CD14-positive monocyte (primary cell): ENCODE measurements around the gene GOLT1B. TPM values are rescaled to one million over a fixed set of nuclear protein-coding genes. Genes with fewer than 3 reads are reported as not detected.

ENCODE experiments used
- DNase-seq, 3 donors: peaks; one replicate each; pipeline ENCODE4 v3.0.0-alpha.2; 2011 to 2022
- H2AFZ ChIP-seq: 2 replicates; pipeline ENCODE4 v1.6.0; 2012; ENCODE audit warnings: mild to moderate bottlenecking, low read depth, low read length, inconsistent platforms; ENCODE audit not compliant: insufficient read depth, poor library complexity, severe bottlenecking
- H3K27ac ChIP-seq, 2 donors: 1 replicate in 1 of 2; 2 replicates in 1 of 2; pipeline ENCODE4 v1.5.1; 2012 to 2013; ENCODE audit warnings: low read length in 2 of 2, control low read depth in 1 of 2, inconsistent platforms in 1 of 2, low read depth in 1 of 2, mild to moderate bottlenecking in 1 of 2
- H3K27me3 ChIP-seq, 2 donors: one replicate each; pipeline versions ENCODE4 v1.6.0 to v1.6.1; 2011 to 2013; ENCODE audit warnings: low read length in 2 of 2; ENCODE audit not compliant: control insufficient read depth in 2 of 2, insufficient read depth in 2 of 2
- H3K36me3 ChIP-seq, 2 donors: replicated peaks in 1 of 2; 1 replicate in 1 of 2; 2 replicates in 1 of 2; pipeline versions ENCODE4 v1.5.1 to v1.6.1; 2012 to 2013; ENCODE audit warnings: low read length in 2 of 2, control low read depth in 1 of 2, inconsistent platforms in 1 of 2, mild to moderate bottlenecking in 1 of 2; ENCODE audit not compliant: insufficient read depth in 2 of 2, control insufficient read depth in 1 of 2
- H3K4me1 ChIP-seq, 2 donors: 1 replicate in 1 of 2; 2 replicates in 1 of 2; pipeline versions ENCODE4 v1.5.1 to v1.6.1; 2012 to 2013; ENCODE audit warnings: low read length in 2 of 2, control low read depth in 1 of 2, inconsistent platforms in 1 of 2, mild to moderate bottlenecking in 1 of 2, moderate library complexity in 1 of 2; ENCODE audit not compliant: insufficient read depth in 2 of 2, control insufficient read depth in 1 of 2
- H3K4me2 ChIP-seq: replicated peaks from 2 replicates; pipeline ENCODE3; 2012; ENCODE audit warnings: low read length, moderate library complexity, mild to moderate bottlenecking; ENCODE audit not compliant: poor library complexity, severe bottlenecking; ENCODE audit errors: extremely low read depth
- H3K4me3 ChIP-seq, 3 experiments: fragments of 200-600 bp in 1 of 3; sonication (generic) in 1 of 3; replicated peaks in 1 of 3; 1 replicate in 2 of 3; 2 replicates in 1 of 3; pipeline ENCODE4 v1.5.1; 2011 to 2013; ENCODE audit warnings: low read length in 3 of 3, mild to moderate bottlenecking in 3 of 3, control low read depth in 2 of 3, low read depth in 2 of 3, inconsistent platforms in 1 of 3, moderate library complexity in 1 of 3
- H3K79me2 ChIP-seq: 2 replicates; pipeline ENCODE4 v1.6.0; 2012; ENCODE audit warnings: mild to moderate bottlenecking, control low read depth, inconsistent platforms, low read length, moderate library complexity; ENCODE audit not compliant: insufficient read depth
- H3K9ac ChIP-seq: 2 replicates; pipeline ENCODE4 v1.6.0; 2017; ENCODE audit warnings: low read length, mild to moderate bottlenecking; ENCODE audit not compliant: insufficient read depth, poor library complexity, severe bottlenecking
- H3K9me3 ChIP-seq, 2 donors: replicated peaks in 1 of 2; 1 replicate in 1 of 2; 2 replicates in 1 of 2; pipeline versions ENCODE4 v1.5.1 to v1.6.1; 2012 to 2013; ENCODE audit warnings: low read length in 2 of 2, control low read depth in 1 of 2; ENCODE audit not compliant: control insufficient read depth in 1 of 2, insufficient read depth in 1 of 2
- H4K20me1 ChIP-seq: 2 replicates; pipeline ENCODE4 v1.6.0; 2012; ENCODE audit warnings: mild to moderate bottlenecking, low read length, control low read depth, moderate library complexity; ENCODE audit not compliant: insufficient read depth
- H3K27ac Mint-ChIP-seq, 7 donors: one replicate each; pipeline ENCODE4 v1.8.0; 2020; ENCODE audit warnings: mild to moderate bottlenecking in 7 of 7, mixed read lengths in 7 of 7, moderate library complexity in 6 of 7, inconsistent platforms in 2 of 7
- H3K27me3 Mint-ChIP-seq, 3 donors: one replicate each; pipeline ENCODE4 v1.8.0; 2021 to 2022; ENCODE audit warnings: low read depth in 3 of 3, mild to moderate bottlenecking in 3 of 3, mixed read lengths in 3 of 3, moderate library complexity in 3 of 3, inconsistent platforms in 1 of 3
- H3K36me3 Mint-ChIP-seq, 2 donors: one replicate each; pipeline ENCODE4 v1.8.0; 2020; ENCODE audit warnings: mixed read lengths in 2 of 2, inconsistent platforms in 1 of 2, mild to moderate bottlenecking in 1 of 2
- H3K4me1 Mint-ChIP-seq: one replicate; pipeline ENCODE4 v1.8.0; 2020; ENCODE audit warnings: mild to moderate bottlenecking, mixed read lengths
- H3K4me3 Mint-ChIP-seq, 2 donors: one replicate each; pipeline ENCODE4 v1.8.0; 2020; ENCODE audit warnings: mild to moderate bottlenecking in 2 of 2, mixed read lengths in 2 of 2, moderate library complexity in 1 of 2
- H3K9me3 Mint-ChIP-seq, 7 donors: one replicate each; pipeline ENCODE4 v1.8.0; 2020 to 2022; ENCODE audit warnings: mixed read lengths in 7 of 7, mild to moderate bottlenecking in 6 of 7, moderate library complexity in 6 of 7, inconsistent platforms in 2 of 7
- CTCF ChIP-seq: fragments of 200-600 bp; IDR thresholded peaks from one replicate; pipeline ENCODE4 v1.8.0; 2022; ENCODE audit warnings: antibody characterized with exemption, mild to moderate bottlenecking
- WGBS: methylation state at CpG from one replicate; pipeline ENCODE4 v1.1.5; 2013; ENCODE audit warnings: missing lambda C conversion rate; ENCODE audit not compliant: insufficient coverage; 5-methylcytosine and 5-hydroxymethylcytosine counted together
- intact Hi-C, 2 donors: fragments of 100-400 bp; cut with micrococcal nuclease; formaldehyde crosslinking; loops; one replicate each; pipeline versions ENCODE4 v1.15.0 to v1.15.1; 2023
- polyA plus RNA-seq, 3 donors: library from polyadenylated mRNA; depleted of rRNA in 1 of 3; unstranded in 2 of 3; stranded (reverse) in 1 of 3; fragments of 300-500 nt in 2 of 3; fragments of >200 nt in 1 of 3; fragmentation: Illumina TruSeq in 2 of 3; gene quantifications; 1 replicate in 2 of 3; 2 replicates in 1 of 3; pipeline ENCODE4 v1.2.3, GENCODE V29; 2012 to 2021

Gene GOLT1B
- polyA plus RNA-seq, 3 donors = 14.0 to 24.5 (median 21.4) TPM

DNA sequence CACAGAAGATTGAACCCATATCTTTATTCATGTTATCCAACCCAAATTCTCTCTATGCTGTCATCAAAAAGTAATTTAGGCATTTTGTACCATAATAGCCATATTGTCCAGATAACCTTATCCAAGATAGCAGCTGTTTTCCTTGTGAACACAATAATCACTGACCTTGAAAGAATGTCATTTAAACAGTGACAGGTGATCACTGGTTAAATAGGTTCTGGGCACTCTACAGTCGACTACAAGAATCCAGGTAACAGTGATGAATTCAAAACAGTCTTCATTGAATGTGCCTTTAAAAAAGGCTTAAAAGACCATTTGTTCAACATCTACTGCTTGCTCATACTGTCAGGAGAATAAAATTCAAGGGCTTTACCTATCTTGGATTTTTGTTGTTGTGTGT, 20.0 kb downstream of the GOLT1B start:
- H3K4me3 Mint-ChIP-seq = no peak overlapping the region
- Histone ChIP-seq H3K9me3 (no peaks in the 10 kb centered on the region), H4K20me1 (no peaks in the 10 kb centered on the region), H3K79me2 (no peaks in the 10 kb centered on the region), H3K27ac (no peak overlapping the region), H3K4me1 (no peaks in the 10 kb centered on the region), H2AFZ (no peak overlapping the region), H3K36me3 (peaks cover 12 to 20% of the 10 kb centered on the region in 2 donors), H3K9ac (no peak overlapping the region), H3K4me2 (no peak overlapping the region), H3K4me3 (no peak overlapping the region), H3K27me3 (peaks cover 19 to 20% of the 10 kb centered on the region in 2 donors)
- 100% methylated on average over 1 of the region's 1 CpG for WGBS
- no peak overlapping the region for H3K27ac Mint-ChIP-seq
- intact Hi-C loops = no loop called here
- no peaks in the 10 kb centered on the region for H3K4me1 Mint-ChIP-seq
- peaks cover 11 to 14% of the 10 kb centered on the region in 2 donors for H3K36me3 Mint-ChIP-seq
- DNase-seq = no peak
- H3K9me3 Mint-ChIP-seq = peaks cover 2 to 5% (median 4%) of the 10 kb centered on the region in 7 donors
- no peak for TF ChIP-seq CTCF
- peaks cover 11 to 22% (median 18%) of the 10 kb centered on the region in 3 donors for H3K27me3 Mint-ChIP-seq

GRCh38 chr12:21523148-21523547, 21.6 kb downstream of the GOLT1B start:
- H3K27ac Mint-ChIP-seq = no peak overlapping the region
- no peak for DNase-seq
- intact Hi-C loops = no loop called here
- Histone ChIP-seq H3K9me3 (peaks cover 0 to 7% of the 10 kb centered on the region in 2 donors), H3K36me3 (peaks cover 0 to 4% of the 10 kb centered on the region in 2 donors), H3K27me3 (peaks cover 31 to 36% of the 10 kb centered on the region in 2 donors), H3K4me2 (no peak overlapping the region), H3K9ac (no peak overlapping the region), H3K27ac (no peak overlapping the region), H3K4me1 (peaks cover 9 to 11% of the 10 kb centered on the region in 2 donors), H2AFZ (no peak overlapping the region), H3K4me3 (no peak overlapping the region), H3K79me2 (no peaks in the 10 kb centered on the region), H4K20me1 (no peaks in the 10 kb centered on the region)
- H3K36me3 Mint-ChIP-seq = peaks cover 3 to 7% of the 10 kb centered on the region in 2 donors
- H3K4me1 Mint-ChIP-seq = peaks cover 6% of the 10 kb centered on the region
- H3K4me3 Mint-ChIP-seq = no peak overlapping the region
- H3K27me3 Mint-ChIP-seq = peaks cover 27 to 38% (median 34%) of the 10 kb centered on the region in 3 donors
- TF ChIP-seq CTCF = no peak
- peaks cover 2 to 5% (median 4%) of the 10 kb centered on the region in 7 donors for H3K9me3 Mint-ChIP-seq
